Esophagus squamous epithelium (tissue), 5 donors: ENCODE data around the gene SSMEM1. TPM values are rescaled to one million over a fixed set of nuclear protein-coding genes. Genes with fewer than 3 reads are reported as not detected.

Experiments
- DNase-seq: peaks from one replicate; lab custom pipeline; 2025; lab: John Stamatoyannopoulos, UW
- H3K27ac ChIP-seq, 4 donors: fragments of 200-600 bp; sonication (generic); one replicate each; pipeline ENCODE4 v1.5.1; 2016 to 2019; ENCODE audit warnings: mild to moderate bottlenecking in 1 of 4
- H3K27me3 ChIP-seq, 4 donors: fragments of 200-600 bp; sonication (generic); 1 replicate in 3 of 4; 2 replicates in 1 of 4; pipeline versions ENCODE4 v1.5.1 to v1.6.0; 2017 to 2021; ENCODE audit warnings: antibody characterized with exemption in 1 of 4
- H3K36me3 ChIP-seq, 3 donors: fragments of 200-600 bp; sonication (generic); one replicate each; pipeline ENCODE4 v1.5.1; 2016 to 2019
- H3K4me1 ChIP-seq, 3 donors: fragments of 200-600 bp; sonication (generic); one replicate each; pipeline ENCODE4 v1.5.1; 2017 to 2019
- H3K4me3 ChIP-seq, 4 donors: fragments of 200-600 bp; sonication (generic); 1 replicate in 3 of 4; 2 replicates in 1 of 4; pipeline ENCODE4 v1.5.1; 2016 to 2019; ENCODE audit warnings: mild to moderate bottlenecking in 2 of 4, moderate library complexity in 1 of 4
- H3K9me3 ChIP-seq, 3 donors: fragments of 200-600 bp; sonication (generic); one replicate each; pipeline ENCODE4 v1.5.1; 2016 to 2019
- POLR2A ChIP-seq, 4 donors: fragments of 450-650 bp; IDR thresholded peaks; one replicate each; pipeline ENCODE4 v1.6.1; 2017; ENCODE audit warnings: antibody characterized with exemption in 4 of 4, mild to moderate bottlenecking in 4 of 4, moderate library complexity in 3 of 4
- WGBS, 2 donors: methylation state at CpG; one replicate each; pipeline ENCODE4 v1.1.5; 2018; 5-methylcytosine and 5-hydroxymethylcytosine counted together
- intact Hi-C: fragments of 100-400 bp; cut with DNase I; formaldehyde crosslinking; loops from one replicate; pipeline ENCODE4 v1.15.0; 2022
- total RNA-seq, 4 donors: library from RNA; depleted of rRNA; stranded (reverse); fragments of >200 nt; gene quantifications; one replicate each; pipeline ENCODE4 v1.1.0, GENCODE V29; 2016
- TF ChIP-seq, protein P1 (sequence below), 6 experiments: fragments of 450-650 bp in 4 of 6; fragments of 200-600 bp in 2 of 6; sonication (generic) in 2 of 6; IDR thresholded peaks; one replicate each; pipeline ENCODE4 v1.5.1; 2016 to 2019; ENCODE audit warnings: antibody characterized with exemption in 6 of 6, mild to moderate bottlenecking in 4 of 6, moderate library complexity in 4 of 6
- donor health status: DM: yes; HTN: yes; CAD: no.

The SSMEM1 gene
- not detected for total RNA-seq

DNA sequence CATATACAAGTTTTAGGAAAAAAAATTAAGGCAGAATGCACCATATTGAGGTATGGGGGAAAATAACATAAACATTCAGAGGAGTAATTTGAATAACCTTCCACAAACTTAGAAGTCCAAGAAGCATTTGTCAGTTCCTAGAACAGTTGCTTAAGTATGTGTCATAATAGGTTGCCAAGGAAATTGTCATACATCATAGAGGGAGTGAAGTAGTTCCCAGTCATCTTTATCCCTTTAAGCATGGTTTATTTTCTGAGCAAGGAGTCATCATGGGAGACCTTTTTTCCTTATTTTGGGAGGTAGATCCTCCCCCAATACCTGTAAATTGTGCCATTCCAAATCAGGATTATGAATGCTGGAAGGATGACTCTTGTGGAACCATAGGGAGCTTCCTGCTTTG lies at the start of gene SSMEM1:
TSS of gene SSMEM1 (plus strand) at position 219 of the 400 bp plus-strand sequence. CDS start at position 270, 51 bp downstream.
- Histone ChIP-seq H3K36me3 (peaks cover 0 to 12% (median 0%) of the 10 kb centered on the region in 3 donors), H3K4me3 (no peak within 1 kb of the TSS), H3K9me3 (no peaks in the 10 kb centered on the region), H3K27ac (no peak within 1 kb of the TSS), H3K4me1 (peaks cover 5 to 13% (median 8%) of the 10 kb centered on the region in 3 donors), H3K27me3 (peaks cover 0 to 4% (median 0%) of the 10 kb centered on the region in 4 donors)
- intact Hi-C loops: no loop called here
- no peak for DNase-seq
- TF ChIP-seq POLR2A (IDR thresholded peaks at IDR 0.05): no peak
- TF ChIP-seq, protein P1, sequence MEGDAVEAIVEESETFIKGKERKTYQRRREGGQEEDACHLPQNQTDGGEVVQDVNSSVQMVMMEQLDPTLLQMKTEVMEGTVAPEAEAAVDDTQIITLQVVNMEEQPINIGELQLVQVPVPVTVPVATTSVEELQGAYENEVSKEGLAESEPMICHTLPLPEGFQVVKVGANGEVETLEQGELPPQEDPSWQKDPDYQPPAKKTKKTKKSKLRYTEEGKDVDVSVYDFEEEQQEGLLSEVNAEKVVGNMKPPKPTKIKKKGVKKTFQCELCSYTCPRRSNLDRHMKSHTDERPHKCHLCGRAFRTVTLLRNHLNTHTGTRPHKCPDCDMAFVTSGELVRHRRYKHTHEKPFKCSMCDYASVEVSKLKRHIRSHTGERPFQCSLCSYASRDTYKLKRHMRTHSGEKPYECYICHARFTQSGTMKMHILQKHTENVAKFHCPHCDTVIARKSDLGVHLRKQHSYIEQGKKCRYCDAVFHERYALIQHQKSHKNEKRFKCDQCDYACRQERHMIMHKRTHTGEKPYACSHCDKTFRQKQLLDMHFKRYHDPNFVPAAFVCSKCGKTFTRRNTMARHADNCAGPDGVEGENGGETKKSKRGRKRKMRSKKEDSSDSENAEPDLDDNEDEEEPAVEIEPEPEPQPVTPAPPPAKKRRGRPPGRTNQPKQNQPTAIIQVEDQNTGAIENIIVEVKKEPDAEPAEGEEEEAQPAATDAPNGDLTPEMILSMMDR (IDR thresholded peaks at IDR 0.05): no peak

DNA sequence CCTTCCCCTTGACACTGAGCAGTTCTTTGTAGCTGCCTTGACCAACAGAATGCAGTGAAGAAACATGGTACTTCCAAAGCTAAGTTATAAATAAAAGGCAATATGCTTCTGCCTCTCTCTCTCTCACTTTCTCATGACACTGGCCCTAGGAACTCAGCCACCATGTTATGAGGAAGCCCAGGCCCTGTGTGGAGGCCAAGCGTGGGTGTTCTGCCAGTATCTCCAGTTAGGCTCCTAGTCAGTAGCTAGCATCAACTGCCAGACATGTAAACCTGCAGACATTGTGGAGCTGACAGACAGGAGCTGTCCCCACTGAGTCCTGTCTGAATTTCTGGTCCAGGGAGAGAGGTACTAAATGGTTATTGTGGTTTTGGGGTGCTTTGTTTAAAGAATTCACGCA lies 47.6 kb upstream of the SSMEM1 start:
- Histone ChIP-seq H3K27me3 (no peaks in the 10 kb centered on the region), H3K4me3 (no peak overlapping the region), H3K9me3 (peaks cover 0 to 23% (median 0%) of the 10 kb centered on the region in 3 donors), H3K36me3 (peaks cover 0 to 67% (median 5%) of the 10 kb centered on the region in 3 donors), H3K4me1 (no peaks in the 10 kb centered on the region), H3K27ac (no peak overlapping the region)
- no peak for DNase-seq
- 88 to 100% methylated on average over 1 to 2 of the region's 2 CpGs for WGBS, 2 donors
- intact Hi-C loops: no loop called here
- no peak for TF ChIP-seq POLR2A (IDR thresholded peaks at IDR 0.05)
- TF ChIP-seq, protein P1 (IDR thresholded peaks at IDR 0.05): no peak

DNA sequence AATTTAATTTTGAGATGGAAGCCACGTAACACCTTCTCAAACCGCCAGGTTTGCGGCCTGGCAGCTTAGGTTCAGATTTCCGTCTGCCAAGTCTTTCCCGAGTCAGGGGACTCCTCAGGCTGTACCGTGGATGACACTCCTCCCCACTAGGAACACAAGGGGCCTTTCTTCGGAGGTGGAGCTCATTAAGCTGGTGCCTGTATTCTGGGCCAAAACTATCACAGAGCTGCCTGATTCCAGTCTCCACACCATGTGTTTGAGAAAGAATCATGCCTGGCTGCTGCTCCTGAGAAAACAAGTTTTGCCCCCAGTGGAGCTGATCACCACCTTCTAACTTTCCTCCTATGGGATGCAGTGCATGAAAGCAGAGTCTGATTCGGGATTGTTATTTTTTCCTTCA lies 47.2 kb upstream of the SSMEM1 start:
- 98% methylated on average over 7 to 8 of the region's 8 CpGs for WGBS, 2 donors
- intact Hi-C loops: no loop called here

DNA sequence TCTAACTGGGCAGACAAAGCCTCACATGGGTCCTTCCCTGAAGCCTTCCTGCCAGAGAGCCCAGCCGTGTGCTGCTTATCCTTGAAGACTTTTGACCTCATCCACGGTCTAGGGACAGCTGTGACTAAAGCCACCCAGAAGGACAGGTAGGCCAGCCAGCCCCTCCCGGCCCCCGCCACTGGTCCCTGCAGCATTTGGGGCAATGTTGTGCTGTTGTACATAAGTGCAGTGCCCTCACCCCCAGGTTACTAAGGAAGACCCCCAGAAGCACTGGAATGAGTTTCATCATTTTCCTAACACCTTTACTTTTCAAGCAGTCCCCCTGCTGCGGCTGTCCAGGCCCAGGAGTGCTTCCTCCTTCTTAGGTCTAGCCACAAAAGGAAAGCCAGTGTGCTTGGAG lies 45.5 kb upstream of the SSMEM1 start:
- H3K4me3 ChIP-seq: no peak overlapping the region
- H3K27ac ChIP-seq: no peak overlapping the region
- H3K9me3 ChIP-seq: peaks cover 0 to 8% (median 0%) of the 10 kb centered on the region in 3 donors
- WGBS, 2 donors: 71 to 79% methylated on average over 1 to 4 of the region's 5 CpGs
- intact Hi-C loops: no loop called here
- TF ChIP-seq, protein P1 (IDR thresholded peaks at IDR 0.05): no peak
- no peak for TF ChIP-seq POLR2A (IDR thresholded peaks at IDR 0.05)
- DNase-seq: no peak
- no peaks in the 10 kb centered on the region for H3K27me3 ChIP-seq
- no peaks in the 10 kb centered on the region for H3K4me1 ChIP-seq
- peaks cover 0 to 89% (median 5%) of the 10 kb centered on the region in 3 donors for H3K36me3 ChIP-seq

More for the DNA sequence above, 47.2 kb upstream of the SSMEM1 start:
- H3K36me3 ChIP-seq: peaks cover 0 to 71% (median 5%) of the 10 kb centered on the region in 3 donors
- DNase-seq: no peak
- no peak overlapping the region for H3K4me3 ChIP-seq
- H3K9me3 ChIP-seq: peaks cover 0 to 23% (median 0%) of the 10 kb centered on the region in 3 donors
- no peak for TF ChIP-seq POLR2A (IDR thresholded peaks at IDR 0.05)
- TF ChIP-seq, protein P1 (IDR thresholded peaks at IDR 0.05): no peak
- H3K4me1 ChIP-seq: no peaks in the 10 kb centered on the region
- H3K27me3 ChIP-seq: no peaks in the 10 kb centered on the region
- H3K27ac ChIP-seq: no peak overlapping the region

- WGBS, 2 donors: 94 to 96% methylated on average over 4 of the region's 4 CpGs
- Histone ChIP-seq H3K4me3 (no peak overlapping the region), H3K36me3 (peaks cover 0 to 97% (median 14%) of the 10 kb centered on the region in 3 donors), H3K27ac (no peak overlapping the region), H3K4me1 (no peaks in the 10 kb centered on the region), H3K9me3 (no peaks in the 10 kb centered on the region), H3K27me3 (no peaks in the 10 kb centered on the region)
- DNase-seq: no peak
- TF ChIP-seq POLR2A (IDR thresholded peaks at IDR 0.05): no peak
- TF ChIP-seq, protein P1 (IDR thresholded peaks at IDR 0.05): no peak
- intact Hi-C loops: no loop called here
Measured at GRCh38 chr7:130174237-130174959, 33.3 kb upstream of the SSMEM1 start.
